ENCODE measurements around the gene SELL. TPM values are rescaled to one million over a fixed set of nuclear protein-coding genes. Genes with fewer than 3 reads are reported as not detected.

SELL gene
- total RNA-seq, 2 experiments from 2014 or later = 0.16 to 2.2 TPM

DNA sequence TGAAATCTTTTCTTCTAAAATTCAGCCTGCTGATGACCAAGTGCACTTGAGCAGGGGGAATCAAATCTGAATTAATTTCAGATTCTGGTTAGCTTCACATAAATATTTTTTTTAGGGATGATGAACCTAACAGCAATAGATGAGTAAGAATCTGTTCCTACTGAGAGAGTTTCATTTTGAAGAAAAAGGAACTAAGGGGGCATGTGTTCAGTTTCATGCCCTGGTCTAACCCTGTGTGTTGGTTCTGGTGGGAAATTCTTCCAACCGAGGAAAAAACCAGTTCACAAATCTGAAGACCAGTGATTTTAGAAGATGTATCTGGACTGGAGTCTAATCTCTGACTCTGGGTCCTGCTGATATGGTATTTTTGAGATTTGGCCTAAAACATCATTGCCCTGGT, 13.7 kb downstream of the SELL start:
- POLR2A ChIA-PET = interaction anchor here (1.0 to 2.2 kb wide), 2 partner anchors 16 to 20 kb away, joined by 3 to 22 read pairs; no protein-coding TSS in a partner anchor
- CTCF ChIA-PET (ENCODE audit: unreplicated experiment) = no interaction called here
- BruUV-seq (replicated peaks) = no TSS peak
- H3K27ac ChIP-seq (ENCODE audit: low read depth, low read length, poor library complexity, severe bottlenecking) = no peak overlapping the region
- peak; percentile 33 for DNase-seq (ENCODE audit: low spot score)
- no peaks in the 10 kb centered on the region for H3K79me2 ChIP-seq (ENCODE audit: insufficient read depth, low read depth, low read length)
- intact Hi-C loops (cut with micrococcal nuclease; ENCODE audit: unreplicated experiment) = loop anchor here (5.0 to 10.0 kb wide), 3 partner anchors 195 to 333 kb away; partner anchors contain the start of genes BLZF1, NME7, SCYL3 and SLC19A2
- no peaks in the 10 kb centered on the region for H3K9me3 ChIP-seq (ENCODE audit: low read length)
- peak overlapping the region; percentile 95; the same call in 1 of the 2 replicates for H2AFZ ChIP-seq (ENCODE audit: low read length)
- H3K4me2 ChIP-seq (ENCODE audit: low read length) = peak overlapping the region; percentile 20
- H4K20me1 ChIP-seq (ENCODE audit: insufficient read depth, low read length) = no peaks in the 10 kb centered on the region
- H3K36me3 ChIP-seq (ENCODE audit: insufficient read depth, low read length) = no peaks in the 10 kb centered on the region
- H3K9me2 ChIP-seq (ENCODE audit: insufficient read depth, low read length) = no peaks in the 10 kb centered on the region
- H3K4me3 ChIP-seq (ENCODE audit: low read depth, low read length, poor library complexity, severe bottlenecking) = no peak overlapping the region
- TF ChIP-seq, protein P1, sequence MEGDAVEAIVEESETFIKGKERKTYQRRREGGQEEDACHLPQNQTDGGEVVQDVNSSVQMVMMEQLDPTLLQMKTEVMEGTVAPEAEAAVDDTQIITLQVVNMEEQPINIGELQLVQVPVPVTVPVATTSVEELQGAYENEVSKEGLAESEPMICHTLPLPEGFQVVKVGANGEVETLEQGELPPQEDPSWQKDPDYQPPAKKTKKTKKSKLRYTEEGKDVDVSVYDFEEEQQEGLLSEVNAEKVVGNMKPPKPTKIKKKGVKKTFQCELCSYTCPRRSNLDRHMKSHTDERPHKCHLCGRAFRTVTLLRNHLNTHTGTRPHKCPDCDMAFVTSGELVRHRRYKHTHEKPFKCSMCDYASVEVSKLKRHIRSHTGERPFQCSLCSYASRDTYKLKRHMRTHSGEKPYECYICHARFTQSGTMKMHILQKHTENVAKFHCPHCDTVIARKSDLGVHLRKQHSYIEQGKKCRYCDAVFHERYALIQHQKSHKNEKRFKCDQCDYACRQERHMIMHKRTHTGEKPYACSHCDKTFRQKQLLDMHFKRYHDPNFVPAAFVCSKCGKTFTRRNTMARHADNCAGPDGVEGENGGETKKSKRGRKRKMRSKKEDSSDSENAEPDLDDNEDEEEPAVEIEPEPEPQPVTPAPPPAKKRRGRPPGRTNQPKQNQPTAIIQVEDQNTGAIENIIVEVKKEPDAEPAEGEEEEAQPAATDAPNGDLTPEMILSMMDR (conservative IDR thresholded peaks at IDR 0.05; ENCODE audit: low read length) = no peak
- TF ChIP-seq EZH2phosphoT487 (IDR thresholded peaks at IDR 0.05; ENCODE audit: borderline replicate concordance, low read depth, low read length) = no peak
- peaks cover 70% of the 10 kb centered on the region for H3K4me1 ChIP-seq (ENCODE audit: insufficient read depth, low read length, poor library complexity, severe bottlenecking)

DNA sequence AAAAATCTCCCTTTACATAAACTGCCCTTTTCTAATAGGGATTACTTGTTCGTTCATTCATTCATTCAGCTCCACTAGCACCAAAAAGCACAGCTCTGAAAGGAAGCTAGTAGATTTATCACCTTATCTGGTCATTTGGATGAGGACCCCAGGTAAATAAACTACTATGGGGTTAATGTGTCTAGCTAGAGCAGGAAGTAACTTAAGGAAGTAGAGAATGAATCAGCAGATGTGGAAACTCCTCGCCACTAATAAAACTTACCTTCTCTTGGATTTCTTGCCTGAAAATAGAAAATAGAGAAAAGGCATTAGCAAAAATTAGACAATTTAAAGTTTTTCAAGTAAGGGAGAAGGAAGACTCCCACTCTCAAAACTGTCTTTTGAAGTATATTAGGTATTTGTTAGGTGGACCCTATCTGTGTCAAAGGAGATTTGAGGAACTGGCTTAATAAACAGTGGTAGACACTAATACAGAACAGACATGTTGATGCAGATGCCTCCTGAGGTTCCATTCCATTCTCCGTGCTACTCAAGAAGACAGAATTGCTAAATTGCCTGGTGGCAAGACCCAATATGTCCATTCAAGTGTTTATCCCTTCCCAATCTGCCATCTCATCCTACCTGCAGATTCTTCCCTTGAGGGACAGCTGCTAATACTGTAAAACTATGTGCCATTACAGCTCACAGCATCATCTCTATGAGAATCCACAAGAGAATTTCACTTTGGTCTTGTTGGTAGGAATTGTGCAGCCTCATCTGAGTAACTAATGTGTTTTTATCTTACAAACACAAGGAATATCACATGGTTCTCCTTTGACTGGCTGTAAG, 14.9 kb downstream of the SELL start:
- H3K36me3 ChIP-seq (ENCODE audit: insufficient read depth, low read length) = no peaks in the 10 kb centered on the region
- H3K27ac ChIP-seq (ENCODE audit: low read depth, low read length, poor library complexity, severe bottlenecking) = no peak overlapping the region
- BruUV-seq (replicated peaks) = no TSS peak
- intact Hi-C loops (cut with micrococcal nuclease; ENCODE audit: unreplicated experiment) = loop anchor here (5.0 to 10.0 kb wide), 3 partner anchors 196 to 332 kb away; partner anchors contain the start of genes BLZF1, NME7, SCYL3 and SLC19A2
- H4K20me1 ChIP-seq (ENCODE audit: insufficient read depth, low read length) = no peaks in the 10 kb centered on the region
- H3K9me2 ChIP-seq (ENCODE audit: insufficient read depth, low read length) = no peaks in the 10 kb centered on the region
- peaks cover 74% of the 10 kb centered on the region for H3K4me1 ChIP-seq (ENCODE audit: insufficient read depth, low read length, poor library complexity, severe bottlenecking)
- peak overlapping the region; percentile 3 for H3K4me3 ChIP-seq (ENCODE audit: low read depth, low read length, poor library complexity, severe bottlenecking)
- POLR2A ChIA-PET = interaction anchor here (0.5 to 2.2 kb wide), 9 partner anchors 15 to 610 kb away, joined by 3 to 22 read pairs (median 3); partner anchors contain the start of gene METTL18
- H3K9me3 ChIP-seq (ENCODE audit: low read length) = no peaks in the 10 kb centered on the region
- TF ChIP-seq EZH2phosphoT487 (IDR thresholded peaks at IDR 0.05; ENCODE audit: borderline replicate concordance, low read depth, low read length) = no peak
- TF ChIP-seq, protein P1 (conservative IDR thresholded peaks at IDR 0.05; ENCODE audit: low read length) = no peak
- CTCF ChIA-PET (ENCODE audit: unreplicated experiment) = no interaction called here
- peak overlapping the region; percentile 49 for H3K4me2 ChIP-seq (ENCODE audit: low read length)
- DNase-seq (ENCODE audit: low spot score) = no peak
- no peaks in the 10 kb centered on the region for H3K79me2 ChIP-seq (ENCODE audit: insufficient read depth, low read depth, low read length)
- peak overlapping the region; percentile 95 for H2AFZ ChIP-seq (ENCODE audit: low read length)
